Stimulated activated effector memory CD8-positive, alpha-beta T cell treated with anti-CD3 and anti-CD28 coated beads, Interleukin-12 subunit alpha, Interleukin-12 subunit beta, amount 100 ng/mL, for 72 hours (primary cell): ENCODE results near the gene XRCC1.
"Not testable (repeated sequence)": the region's sequence is repeated elsewhere in the genome, so short reads cannot be mapped to it uniquely, and the experiment has no call there.

Experiments used
- ATAC-seq: fragments of 150-1000 bp; cut with Tn5 transposase; 2 replicates; pipeline ENCODE4 v1.10.0; 2021
- DNase-seq, 2 donors: peaks; one replicate each; pipeline ENCODE4 v3.0.0; 2021 to 2022; ENCODE audit warnings: low spot score in 2 of 2
- H3K27ac Mint-ChIP-seq: one replicate; pipeline ENCODE4 v1.8.0; 2022; ENCODE audit warnings: mild to moderate bottlenecking, mixed read lengths
- H3K36me3 Mint-ChIP-seq: one replicate; pipeline ENCODE4 v1.8.0; 2022; ENCODE audit warnings: mild to moderate bottlenecking, mixed read lengths
- H3K4me1 Mint-ChIP-seq: one replicate; pipeline ENCODE4 v1.8.0; 2022; ENCODE audit warnings: mixed read lengths
- H3K4me3 Mint-ChIP-seq: one replicate; pipeline ENCODE4 v1.8.0; 2022; ENCODE audit warnings: mild to moderate bottlenecking, mixed read lengths
- H3K9me3 Mint-ChIP-seq: one replicate; pipeline ENCODE4 v1.8.0; 2022; ENCODE audit warnings: mixed read lengths

XRCC1 gene

DNA sequence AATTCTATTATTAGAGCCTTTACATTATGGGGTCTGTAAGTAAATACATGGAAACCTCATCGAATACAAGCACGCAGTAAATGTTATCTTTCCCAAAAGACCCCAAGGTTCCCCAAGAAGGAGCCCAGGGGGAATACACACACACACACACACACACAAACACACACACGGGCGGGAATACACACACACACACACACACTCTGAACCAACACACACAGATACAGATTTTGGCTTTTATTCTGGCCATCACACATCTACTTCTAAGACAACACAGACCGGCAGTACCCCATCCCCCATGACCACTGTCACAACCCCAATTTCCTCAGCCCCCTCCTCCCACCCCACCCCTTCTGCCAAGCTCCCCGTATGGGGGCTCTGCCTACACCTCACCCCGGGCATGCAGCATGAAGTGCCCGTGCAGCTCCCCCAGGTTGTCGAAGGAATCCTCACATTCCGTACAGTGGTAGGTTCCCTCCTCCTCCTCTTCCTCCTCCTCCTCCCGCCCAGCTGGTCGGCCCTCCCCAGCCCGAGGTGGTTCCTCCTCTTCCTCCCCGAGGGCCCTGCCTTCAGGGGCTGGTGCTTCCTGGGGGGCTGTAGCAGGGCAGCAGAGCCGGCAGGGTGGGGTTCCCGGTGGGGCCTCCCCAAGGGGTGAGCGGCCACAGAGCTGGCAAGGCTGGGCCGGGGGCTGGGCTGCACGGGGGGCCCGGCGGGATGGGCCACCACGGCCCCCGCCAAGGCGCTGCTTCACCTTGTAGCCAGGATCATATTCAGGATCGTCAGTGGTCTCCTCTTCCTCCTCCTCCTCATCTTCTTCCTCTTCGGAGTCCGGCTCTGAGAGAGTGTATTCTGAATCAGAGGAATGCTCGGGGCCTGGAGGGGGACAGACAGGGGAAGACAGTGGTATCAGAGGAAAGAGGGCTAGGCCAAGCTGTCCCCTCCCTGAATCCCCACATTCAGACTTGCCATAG lies 32.2 kb upstream of the XRCC1 start:
- H3K4me3 Mint-ChIP-seq = no peak overlapping the region
- H3K27ac Mint-ChIP-seq = peak overlapping the region; percentile 88
- H3K36me3 Mint-ChIP-seq = peaks cover 30% of the 10 kb centered on the region
- ATAC-seq = no peak
- H3K4me1 Mint-ChIP-seq = peaks cover 25% of the 10 kb centered on the region
- no peaks in the 10 kb centered on the region for H3K9me3 Mint-ChIP-seq
- no peak for DNase-seq

DNA sequence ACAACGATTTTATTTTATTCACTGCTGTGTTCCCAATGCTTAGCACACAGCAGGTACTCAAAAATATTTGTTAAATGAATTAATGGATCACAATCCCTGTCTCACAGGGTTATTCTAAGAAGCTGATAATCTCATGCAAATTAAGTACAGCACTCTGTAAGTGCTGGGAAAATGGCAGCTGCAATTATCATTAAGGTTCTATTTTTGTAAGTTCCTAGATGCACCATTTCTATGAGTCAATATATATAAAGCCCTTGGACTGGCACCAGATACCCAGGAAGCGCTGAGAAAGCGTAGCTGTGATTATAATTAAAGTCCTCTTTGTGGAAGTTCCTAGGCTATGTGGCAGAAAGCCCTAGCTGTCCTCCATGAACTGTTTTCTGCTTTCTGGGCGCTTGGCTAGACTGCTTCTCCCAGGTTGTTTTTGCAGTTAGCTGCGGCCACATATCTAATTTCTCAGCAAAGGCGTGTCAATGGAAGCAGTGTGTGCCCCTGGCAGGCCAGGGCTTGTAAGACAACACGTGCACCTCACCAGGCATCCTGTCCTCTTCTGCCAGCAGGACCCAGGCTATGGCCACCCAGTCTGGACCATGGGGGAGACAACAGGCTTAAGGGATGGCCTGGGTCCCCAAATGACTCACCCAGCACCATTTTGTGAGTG lies 31.4 kb upstream of the XRCC1 start:
- no peak overlapping the region for H3K4me3 Mint-ChIP-seq
- no peaks in the 10 kb centered on the region for H3K9me3 Mint-ChIP-seq
- H3K4me1 Mint-ChIP-seq = peaks cover 17% of the 10 kb centered on the region
- H3K36me3 Mint-ChIP-seq = peaks cover 31% of the 10 kb centered on the region
- ATAC-seq (no peak), DNase-seq (no peak)
- H3K27ac Mint-ChIP-seq = peak overlapping the region; percentile 88

DNA sequence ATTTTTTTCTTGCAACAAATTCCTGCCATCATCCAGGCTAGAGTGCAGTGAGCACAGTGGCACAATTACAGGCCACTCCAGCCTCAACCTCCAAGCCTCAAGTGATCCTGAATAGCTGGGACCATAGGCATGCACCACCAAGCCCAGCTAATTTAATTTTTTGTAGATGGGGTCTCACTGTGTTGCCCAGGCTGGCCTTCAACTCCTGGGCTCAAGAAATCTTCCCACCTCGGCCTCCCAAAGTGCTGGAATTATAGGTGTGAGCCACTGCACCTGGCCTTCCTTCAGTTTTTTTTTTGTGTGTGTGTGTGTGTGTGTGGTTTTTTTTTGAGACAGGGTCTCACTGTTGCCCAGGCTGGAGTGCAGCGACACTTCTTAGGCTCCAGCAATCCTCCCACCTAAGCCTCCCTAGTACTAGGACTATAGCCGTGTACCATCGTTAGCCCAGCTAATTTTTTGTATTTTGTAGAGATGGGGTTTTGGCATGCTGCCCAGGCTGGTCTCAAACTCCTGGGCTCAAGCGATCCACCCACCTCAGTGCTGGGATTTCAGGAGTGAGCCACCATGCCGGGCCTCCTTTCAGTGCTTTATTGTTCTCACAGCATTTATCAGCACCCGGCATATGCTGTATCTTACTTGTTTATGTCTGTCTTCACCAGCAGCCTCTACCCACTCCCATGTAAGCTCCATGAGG lies 30.7 kb upstream of the XRCC1 start:
- H3K27ac Mint-ChIP-seq = peak overlapping the region; percentile 88
- no peak overlapping the region for H3K4me3 Mint-ChIP-seq
- H3K36me3 Mint-ChIP-seq = peaks cover 37% of the 10 kb centered on the region
- peaks cover 13% of the 10 kb centered on the region for H3K4me1 Mint-ChIP-seq
- DNase-seq (no peak), ATAC-seq (no peak)
- no peaks in the 10 kb centered on the region for H3K9me3 Mint-ChIP-seq

DNA sequence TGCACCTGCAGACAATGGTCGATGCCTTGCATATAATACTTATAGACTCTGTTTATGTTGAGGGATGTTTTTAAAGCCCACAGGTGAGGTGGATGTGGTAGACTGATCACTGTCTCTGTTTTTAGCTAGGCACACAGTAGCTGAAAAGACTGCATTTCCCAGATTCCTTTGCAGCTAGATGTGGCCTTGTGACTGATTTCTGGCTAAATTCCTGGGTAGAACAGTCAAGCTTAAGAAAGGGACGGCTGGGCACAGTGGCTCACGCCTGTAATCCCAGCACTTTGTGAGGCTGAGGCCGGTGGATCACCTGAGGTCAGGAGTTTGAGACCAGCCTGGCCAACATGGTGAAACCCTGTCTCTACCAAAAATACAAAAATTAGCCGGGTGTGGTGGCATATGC lies 25.0 kb upstream of the XRCC1 start:
- Mint-ChIP-seq H3K4me1 (peaks cover 28% of the 10 kb centered on the region), H3K36me3 (peaks cover 67% of the 10 kb centered on the region), H3K27ac (peak overlapping the region; percentile 14)
- not testable (repeated sequence) for ATAC-seq, DNase-seq, H3K4me3 Mint-ChIP-seq, H3K9me3 Mint-ChIP-seq

DNA sequence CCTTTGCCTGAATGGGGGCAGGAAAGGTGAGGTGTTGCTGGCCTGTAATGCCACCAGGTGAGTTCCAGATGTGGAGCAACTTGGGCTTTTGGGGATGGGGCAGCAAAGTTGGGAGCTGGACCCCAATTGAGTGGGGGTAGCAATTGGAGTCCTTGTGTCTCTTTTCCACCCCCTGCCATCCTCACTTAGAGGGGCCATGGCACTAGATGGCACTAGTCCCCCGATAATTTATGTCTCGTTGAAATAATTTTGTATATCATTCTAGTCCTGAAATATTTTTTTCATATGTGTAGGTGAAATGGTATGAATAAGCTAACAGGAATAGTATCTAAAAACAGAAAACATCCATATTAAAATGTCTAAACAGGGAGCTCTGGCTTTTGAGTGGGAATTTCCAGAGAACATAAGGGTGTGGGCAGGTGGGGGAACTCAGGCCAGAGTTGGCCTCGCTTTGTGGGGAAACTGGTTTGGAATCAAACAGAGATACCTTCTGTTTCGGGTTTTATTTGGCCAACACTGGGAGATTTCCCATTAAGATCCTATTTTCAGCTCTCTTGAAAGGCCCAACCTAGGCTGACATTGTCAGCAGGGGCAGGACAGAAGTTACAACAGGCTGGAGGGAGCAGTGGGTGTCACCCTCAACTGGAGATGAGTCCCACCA lies 24.4 kb upstream of the XRCC1 start:
- DNase-seq (no peak), ATAC-seq (no peak)
- Mint-ChIP-seq H3K4me3 (no peak overlapping the region), H3K36me3 (peaks cover 73% of the 10 kb centered on the region), H3K27ac (peak overlapping the region; percentile 14), H3K4me1 (peaks cover 28% of the 10 kb centered on the region), H3K9me3 (no peaks in the 10 kb centered on the region)

DNA sequence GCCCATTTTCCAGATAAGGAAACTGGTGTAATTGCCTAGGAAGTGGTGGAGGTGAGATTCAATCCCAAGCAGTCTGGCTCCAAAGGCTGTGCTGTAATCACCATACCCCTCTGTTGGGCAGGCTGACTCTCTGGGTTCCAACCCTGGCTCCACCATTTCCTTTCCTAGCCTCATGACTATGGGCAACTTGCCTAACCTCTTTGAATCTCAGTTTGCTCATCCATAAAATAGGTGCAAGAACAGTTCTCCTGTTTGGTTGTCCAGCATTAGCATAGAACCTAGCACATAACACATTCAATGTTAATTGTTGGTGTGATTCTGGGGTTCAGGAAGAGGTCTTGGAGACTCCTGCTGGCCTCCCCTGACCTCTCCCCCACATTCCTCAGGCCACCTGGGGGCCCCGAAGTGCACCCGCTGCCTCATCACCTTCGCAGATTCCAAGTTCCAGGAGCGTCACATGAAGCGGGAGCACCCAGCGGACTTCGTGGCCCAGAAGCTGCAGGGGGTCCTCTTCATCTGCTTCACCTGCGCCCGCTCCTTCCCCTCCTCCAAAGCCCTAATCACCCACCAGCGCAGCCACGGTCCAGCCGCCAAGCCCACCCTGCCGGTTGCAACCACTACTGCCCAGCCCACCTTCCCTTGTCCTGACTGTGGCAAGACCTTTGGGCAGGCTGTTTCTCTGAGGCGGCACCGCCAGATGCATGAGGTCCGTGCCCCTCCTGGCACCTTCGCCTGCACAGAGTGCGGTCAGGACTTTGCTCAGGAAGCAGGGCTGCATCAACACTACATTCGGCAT lies 23.3 kb upstream of the XRCC1 start:
- H3K4me3 Mint-ChIP-seq = peak overlapping the region; percentile 95
- H3K36me3 Mint-ChIP-seq = peaks cover 80% of the 10 kb centered on the region
- peaks cover 33% of the 10 kb centered on the region for H3K4me1 Mint-ChIP-seq
- peak overlapping the region; percentile 69 for H3K27ac Mint-ChIP-seq
- H3K9me3 Mint-ChIP-seq = no peaks in the 10 kb centered on the region
- ATAC-seq = no peak
- DNase-seq = no peak

DNA sequence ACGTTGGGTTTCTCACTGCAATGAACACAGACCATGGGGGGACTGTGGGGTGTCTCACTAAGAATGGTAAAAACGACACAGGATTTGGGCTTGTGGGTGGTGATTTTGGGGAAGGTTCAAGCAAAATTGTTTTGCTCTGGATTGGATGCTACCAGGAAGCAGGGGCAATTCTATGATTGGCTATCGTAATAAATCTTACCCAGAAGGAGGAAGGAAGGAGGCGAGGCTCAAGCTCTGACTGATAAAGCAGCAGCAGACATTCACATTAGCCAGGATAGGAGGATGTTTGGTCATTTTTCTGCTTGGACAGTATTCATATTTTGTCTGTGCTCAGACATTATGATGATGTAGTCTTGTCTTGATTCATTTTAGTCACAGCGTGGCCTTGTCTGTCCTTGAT lies 22.5 kb upstream of the XRCC1 start:
- peaks cover 39% of the 10 kb centered on the region for H3K4me1 Mint-ChIP-seq
- H3K9me3 Mint-ChIP-seq = no peaks in the 10 kb centered on the region
- DNase-seq (no peak), ATAC-seq (no peak)
- H3K27ac Mint-ChIP-seq = peak overlapping the region; percentile 100
- H3K4me3 Mint-ChIP-seq = peak overlapping the region; percentile 95
- peaks cover 82% of the 10 kb centered on the region for H3K36me3 Mint-ChIP-seq

DNA sequence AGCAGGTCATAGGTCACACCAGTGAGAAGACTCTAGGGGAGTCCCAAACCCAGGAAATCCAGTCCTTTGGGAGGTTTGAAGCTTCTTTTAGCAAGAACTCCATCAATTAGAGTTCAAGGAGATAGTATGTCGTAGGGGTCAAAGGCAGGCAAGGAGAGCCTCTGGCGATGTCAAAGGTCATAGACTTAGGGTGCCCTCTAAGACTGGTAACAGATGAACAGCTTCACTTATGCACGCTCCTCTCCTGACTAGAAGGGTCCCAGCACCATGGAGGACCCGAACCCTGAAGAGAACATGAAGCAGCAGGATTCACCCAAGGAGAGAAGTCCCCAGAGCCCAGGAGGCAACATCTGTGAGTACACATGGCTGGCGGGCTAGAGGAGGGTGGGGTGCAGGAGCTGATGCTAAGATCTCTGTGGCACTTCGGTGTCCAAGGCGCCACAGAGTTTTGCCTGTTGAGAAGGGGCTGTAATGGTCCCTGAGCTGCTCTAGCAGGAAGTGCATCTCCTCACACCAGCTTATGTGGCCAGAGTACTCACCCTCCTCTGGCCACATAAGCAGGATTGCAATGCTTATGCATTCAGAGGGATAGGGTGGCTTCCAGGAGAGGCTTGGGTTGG lies 21.6 kb upstream of the XRCC1 start:
- H3K9me3 Mint-ChIP-seq = no peaks in the 10 kb centered on the region
- DNase-seq (peak in 1 of 2 donors; percentile 56), ATAC-seq (no peak)
- H3K4me1 Mint-ChIP-seq = peaks cover 39% of the 10 kb centered on the region
- peaks cover 80% of the 10 kb centered on the region for H3K36me3 Mint-ChIP-seq
- H3K4me3 Mint-ChIP-seq = peak overlapping the region; percentile 95
- peak overlapping the region; percentile 100 for H3K27ac Mint-ChIP-seq

DNA sequence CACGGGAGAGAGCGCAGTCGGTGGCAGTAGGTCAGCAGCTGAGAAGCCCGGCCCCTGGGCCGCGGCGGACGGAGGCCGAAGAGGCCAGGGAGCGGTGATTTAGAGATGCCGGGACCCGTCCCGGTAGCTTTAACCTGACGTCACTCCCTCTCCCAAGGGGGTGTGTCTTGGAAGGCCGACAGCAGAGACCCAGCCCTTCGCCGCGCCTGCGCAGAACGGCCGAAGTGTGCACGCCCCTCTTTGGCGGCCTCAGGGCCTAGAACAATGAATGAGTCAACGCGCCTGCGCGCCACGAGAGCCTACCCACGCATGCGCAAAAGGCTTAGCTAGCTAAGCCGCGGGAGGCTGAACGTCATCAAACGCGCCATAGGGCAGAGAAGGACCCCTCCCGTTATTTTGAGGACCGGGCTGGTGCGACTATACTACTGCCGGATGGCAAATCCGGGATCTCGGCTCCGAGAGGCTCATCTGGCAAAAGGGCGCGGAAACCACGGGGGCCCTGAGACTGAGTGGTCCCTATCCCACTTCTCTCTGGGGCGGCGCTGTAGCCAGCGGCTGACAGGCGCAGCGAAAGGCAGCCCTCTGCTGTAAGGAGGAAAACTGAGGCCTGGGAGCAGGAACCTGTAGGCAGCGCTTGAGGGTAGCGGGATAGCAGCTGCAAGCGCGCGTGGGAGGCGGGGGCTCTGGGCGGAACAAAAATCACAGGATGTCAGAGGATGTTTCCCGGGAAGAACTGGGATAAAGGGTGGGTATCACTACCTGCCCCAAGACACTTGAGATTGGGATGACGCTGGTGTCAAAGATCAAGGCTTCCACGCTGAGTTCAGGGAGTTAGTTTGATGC lies 20.9 kb upstream of the XRCC1 start, which contains the start of the genes IRGQ and ZNF576:
IRGQ (minus strand) TSS at position 136 of the 843 bp plus-strand sequence. CDS start 796 bp downstream, outside the sequence.
ZNF576 (plus strand) TSS at position 597 of the 843 bp plus-strand sequence. CDS start 514 bp downstream, outside the sequence.
- no peaks in the 10 kb centered on the region for H3K9me3 Mint-ChIP-seq

DNA sequence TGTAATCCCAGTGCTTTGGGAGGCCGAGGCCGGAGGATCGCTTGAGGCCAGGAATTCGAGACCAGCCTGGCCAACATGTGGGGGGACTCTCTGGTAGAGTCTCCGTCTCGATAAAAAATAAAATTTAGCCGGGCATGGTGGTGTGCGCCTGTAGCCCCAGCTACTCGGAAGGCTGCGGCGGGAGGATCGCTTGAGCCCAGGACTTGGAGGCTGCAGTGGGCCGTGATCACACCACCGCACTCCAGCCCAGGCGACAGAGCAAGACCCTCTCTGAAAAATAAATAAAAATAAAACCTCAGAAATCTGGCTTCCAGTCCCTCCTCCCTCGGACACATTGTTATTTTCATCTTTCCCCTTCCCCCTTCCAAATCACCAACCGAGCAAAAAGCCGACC lies 20.3 kb upstream of the XRCC1 start:
- no peaks in the 10 kb centered on the region for H3K9me3 Mint-ChIP-seq

More for the DNA sequence above, 20.9 kb upstream of the XRCC1 start, which contains the start of the genes IRGQ and ZNF576:
- H3K27ac Mint-ChIP-seq = peak within 1 kb of the TSS; percentile 100
- H3K36me3 Mint-ChIP-seq = peaks cover 80% of the 10 kb centered on the region
- peak within 1 kb of the TSS; percentile 95 for H3K4me3 Mint-ChIP-seq
- ATAC-seq (peak; percentile 85), DNase-seq (peak; percentile 100)
- peaks cover 39% of the 10 kb centered on the region for H3K4me1 Mint-ChIP-seq

DNA sequence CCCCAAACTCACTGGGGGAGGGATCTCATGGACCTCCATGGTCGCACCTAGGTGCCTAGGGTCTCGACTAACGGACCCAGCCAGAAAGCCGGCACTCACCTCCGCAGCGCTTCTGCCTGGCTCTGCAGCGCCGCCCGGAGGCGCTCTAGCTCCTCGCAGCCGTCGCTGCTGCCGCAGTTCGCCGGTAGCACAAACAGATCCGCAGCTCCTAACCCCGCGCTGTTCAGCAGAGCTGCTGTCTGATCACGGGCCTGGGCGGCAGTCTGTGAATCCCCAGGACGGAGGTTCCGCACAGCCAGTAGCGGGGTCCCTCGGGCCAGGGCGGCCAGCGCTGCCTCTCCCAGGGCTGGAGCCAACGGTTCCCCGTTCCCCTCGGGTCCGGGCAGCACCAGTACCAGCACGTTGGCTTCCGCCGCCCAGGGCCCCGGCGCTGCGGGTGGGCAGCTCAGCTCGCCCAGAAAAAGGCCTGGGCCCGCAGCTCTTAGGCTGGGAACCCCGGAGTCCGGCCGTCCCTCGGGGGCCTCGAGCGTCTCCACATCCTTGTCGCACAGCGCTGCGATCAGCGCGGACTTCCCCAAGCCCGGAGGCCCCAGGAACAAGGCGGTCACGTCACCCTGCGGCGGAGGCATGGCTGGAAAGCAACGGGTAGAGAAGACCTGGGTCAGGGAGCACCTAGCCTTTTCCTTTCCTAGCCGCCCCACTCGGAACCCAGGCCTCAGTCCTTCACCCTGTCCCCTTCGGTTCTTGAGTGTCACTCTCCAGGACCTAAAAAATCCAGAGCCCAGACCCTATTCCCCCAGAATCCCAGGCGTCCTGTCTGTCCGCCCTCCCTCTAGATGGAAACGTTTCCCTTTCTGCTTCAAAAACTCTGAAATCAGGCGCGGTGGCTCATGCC lies 19.6 kb upstream of the XRCC1 start:
- peaks cover 82% of the 10 kb centered on the region for H3K36me3 Mint-ChIP-seq
- peak overlapping the region; percentile 100 for H3K27ac Mint-ChIP-seq
- H3K4me3 Mint-ChIP-seq = peak overlapping the region; percentile 95
- H3K4me1 Mint-ChIP-seq = peaks cover 40% of the 10 kb centered on the region
- no peaks in the 10 kb centered on the region for H3K9me3 Mint-ChIP-seq
- peak; percentile 67 to 82 for DNase-seq
- ATAC-seq = peak; percentile 64

More for the DNA sequence above, 20.3 kb upstream of the XRCC1 start:
- H3K36me3 Mint-ChIP-seq = peaks cover 84% of the 10 kb centered on the region
- DNase-seq (no peak), ATAC-seq (peak; percentile 35)
- H3K4me3 Mint-ChIP-seq = peak overlapping the region; percentile 95
- peaks cover 39% of the 10 kb centered on the region for H3K4me1 Mint-ChIP-seq
- peak overlapping the region; percentile 100 for H3K27ac Mint-ChIP-seq

DNA sequence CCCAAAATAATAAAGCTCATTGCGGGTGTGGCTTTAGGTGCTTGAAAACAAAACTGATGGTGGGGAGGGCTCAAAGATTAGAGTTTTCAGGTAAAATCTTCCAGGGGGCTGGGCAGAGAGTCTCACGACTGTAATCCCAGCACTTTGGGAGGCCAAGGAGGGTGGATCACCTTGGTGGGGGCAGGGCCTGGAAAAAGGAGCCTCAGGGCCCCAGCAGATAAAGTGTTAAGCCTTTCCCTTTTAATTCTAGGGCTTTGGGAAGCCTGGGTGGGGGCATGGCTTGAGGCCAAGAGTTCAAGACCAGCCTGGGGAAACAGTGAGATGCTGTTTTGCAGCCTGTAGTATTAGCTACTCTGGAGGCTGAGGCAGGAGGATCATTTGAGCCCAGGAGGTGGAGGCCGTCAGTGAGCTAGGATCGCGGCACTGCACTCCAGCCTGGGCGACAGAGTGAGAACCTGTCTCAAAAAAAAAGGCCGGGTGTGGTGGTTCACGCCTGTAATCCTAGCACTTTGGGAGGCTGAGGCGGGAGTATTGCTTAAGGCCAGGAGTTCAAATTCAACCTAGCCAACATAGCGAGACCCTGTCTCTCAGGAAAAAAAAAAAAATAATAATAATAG lies 18.9 kb upstream of the XRCC1 start:
- H3K36me3 Mint-ChIP-seq = peaks cover 74% of the 10 kb centered on the region
- H3K4me1 Mint-ChIP-seq = peaks cover 48% of the 10 kb centered on the region
- no peak for ATAC-seq
- DNase-seq = no peak
- peak overlapping the region; percentile 73 for H3K27ac Mint-ChIP-seq
- H3K4me3 Mint-ChIP-seq = peak overlapping the region; percentile 95
- no peaks in the 10 kb centered on the region for H3K9me3 Mint-ChIP-seq
